Measurements from ENCODE around the gene ARHGEF5. TPM values are rescaled to one million over a fixed set of nuclear protein-coding genes. Genes with fewer than 3 reads are reported as not detected.

Gene ARHGEF5
- total RNA-seq, 1 experiment from 2014 or later: 2.2 TPM

GRCh38 chr7:144428431-144428830 is 73.2 kb downstream of the ARHGEF5 start:
- DNase-seq (ENCODE audit: low spot score): no peak

Other genes with a start within 250 kb of the ARHGEF5 start
- not detected in 2 replicates for gene OR2A2, start 245.8 kb upstream of the ARHGEF5 start, total RNA-seq (2014; rRNA removed; shearing (Covaris generic))
- gene OR2A14, start 232.2 kb upstream of the ARHGEF5 start, total RNA-seq (2014; rRNA removed; shearing (Covaris generic)): not detected in 2 replicates
- gene CTAGE4, start 171.9 kb upstream of the ARHGEF5 start, total RNA-seq (2014; rRNA removed; shearing (Covaris generic)): 0.15 and 0.16 TPM in 2 replicates
- gene ARHGEF35, start 159.6 kb upstream of the ARHGEF5 start, total RNA-seq (2014; rRNA removed; shearing (Covaris generic)): 0.43 and 0.93 TPM in 2 replicates
- gene OR2A42, start 115.8 kb upstream of the ARHGEF5 start, total RNA-seq (2014; rRNA removed; shearing (Covaris generic)): not detected in 2 replicates
- gene OR2A7, start 90.6 kb upstream of the ARHGEF5 start, total RNA-seq (2014; rRNA removed; shearing (Covaris generic)): not detected in 2 replicates
- 0.16 and 0.17 TPM in 2 replicates for gene CTAGE8, start 86.1 kb upstream of the ARHGEF5 start, total RNA-seq (2014; rRNA removed; shearing (Covaris generic))
- not detected in 2 replicates for gene OR2A1, start 43.0 kb upstream of the ARHGEF5 start, total RNA-seq (2014; rRNA removed; shearing (Covaris generic))
- gene NOBOX, start 48.3 kb downstream of the ARHGEF5 start, total RNA-seq (2014; rRNA removed; shearing (Covaris generic)): not detected in 2 replicates

Measured in H4 (cell line).